ENCODE data around the gene PARP3. TPM values are rescaled to one million over a fixed set of nuclear protein-coding genes. Genes with fewer than 3 reads are reported as not detected.

The PARP3 gene
- total RNA-seq, 1 donor from 2014 or later: 4.8 TPM

GRCh38 chr3:51997935-51998596 lies 55.9 kb downstream of the PARP3 start:
- Histone ChIP-seq H3K4me3 (ENCODE audit: insufficient read depth, low read depth, low read length) (no peak overlapping the region), H3K9ac (ENCODE audit: low read length) (no peak overlapping the region), H3K4me2 (ENCODE audit: low read length) (no peak overlapping the region), H3K36me3 (ENCODE audit: insufficient read depth, low read length) (peaks cover 15% of the 10 kb centered on the region), H3K4me1 (ENCODE audit: insufficient read depth, low read length) (peaks cover 24% of the 10 kb centered on the region), H3K27me3 (ENCODE audit: insufficient read depth, low read length) (no peaks in the 10 kb centered on the region), H2AFZ (ENCODE audit: low read depth, low read length) (no peak overlapping the region), H3K9me3 (ENCODE audit: insufficient read depth, low read depth, low read length) (no peaks in the 10 kb centered on the region), H3K79me2 (ENCODE audit: insufficient read depth, low read length) (peaks cover 26% of the 10 kb centered on the region), H4K20me1 (ENCODE audit: insufficient read depth, low read length) (peaks cover 12% of the 10 kb centered on the region), H3K27ac (ENCODE audit: low read depth, low read length) (no peak overlapping the region)
- H3K27me3 Mint-ChIP-seq (ENCODE audit: low read depth, unreplicated experiment): peaks cover 4% of the 10 kb centered on the region
- TF ChIP-seq, protein P1, sequence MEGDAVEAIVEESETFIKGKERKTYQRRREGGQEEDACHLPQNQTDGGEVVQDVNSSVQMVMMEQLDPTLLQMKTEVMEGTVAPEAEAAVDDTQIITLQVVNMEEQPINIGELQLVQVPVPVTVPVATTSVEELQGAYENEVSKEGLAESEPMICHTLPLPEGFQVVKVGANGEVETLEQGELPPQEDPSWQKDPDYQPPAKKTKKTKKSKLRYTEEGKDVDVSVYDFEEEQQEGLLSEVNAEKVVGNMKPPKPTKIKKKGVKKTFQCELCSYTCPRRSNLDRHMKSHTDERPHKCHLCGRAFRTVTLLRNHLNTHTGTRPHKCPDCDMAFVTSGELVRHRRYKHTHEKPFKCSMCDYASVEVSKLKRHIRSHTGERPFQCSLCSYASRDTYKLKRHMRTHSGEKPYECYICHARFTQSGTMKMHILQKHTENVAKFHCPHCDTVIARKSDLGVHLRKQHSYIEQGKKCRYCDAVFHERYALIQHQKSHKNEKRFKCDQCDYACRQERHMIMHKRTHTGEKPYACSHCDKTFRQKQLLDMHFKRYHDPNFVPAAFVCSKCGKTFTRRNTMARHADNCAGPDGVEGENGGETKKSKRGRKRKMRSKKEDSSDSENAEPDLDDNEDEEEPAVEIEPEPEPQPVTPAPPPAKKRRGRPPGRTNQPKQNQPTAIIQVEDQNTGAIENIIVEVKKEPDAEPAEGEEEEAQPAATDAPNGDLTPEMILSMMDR (IDR thresholded peaks at IDR 0.05; ENCODE audit: insufficient read depth, low read depth, low read length): no peak
- no peak for TF ChIP-seq EZH2 (IDR thresholded peaks at IDR 0.05; ENCODE audit: insufficient read depth, low read length)
- no peak overlapping the region for H3K4me3 Mint-ChIP-seq (ENCODE audit: unreplicated experiment)
- DNase-seq (ENCODE audit: low read depth) (no peak), FAIRE-seq (no peak)
- no peak overlapping the region for H3K27ac Mint-ChIP-seq (ENCODE audit: unreplicated experiment)
- H3K4me1 Mint-ChIP-seq (ENCODE audit: low read depth, unreplicated experiment): peaks cover 14% of the 10 kb centered on the region
- H3K9me3 Mint-ChIP-seq (ENCODE audit: unreplicated experiment): no peaks in the 10 kb centered on the region
- H3K36me3 Mint-ChIP-seq (ENCODE audit: low read depth, unreplicated experiment): peaks cover 14% of the 10 kb centered on the region

Other genes with a start within 250 kb of the PARP3 start
- 0.12 and 0.25 TPM in 2 replicates for gene GRM2, start 235.3 kb upstream of the PARP3 start, total RNA-seq
- not detected in 2 replicates for gene IQCF6, start 163.1 kb upstream of the PARP3 start, total RNA-seq
- gene IQCF2, start 80.7 kb upstream of the PARP3 start, total RNA-seq: not detected in 2 replicates
- gene IQCF5, start 66.8 kb upstream of the PARP3 start, total RNA-seq: not detected in 2 replicates
- gene IQCF1, start 39.0 kb upstream of the PARP3 start, total RNA-seq: not detected in 2 replicates
- 22.9 and 25.5 TPM in 2 replicates for gene RRP9, start 459 bp upstream of the PARP3 start, total RNA-seq
- gene GPR62, start 13.0 kb downstream of the PARP3 start, total RNA-seq: not detected in 2 replicates
- gene PCBP4, start 25.1 kb downstream of the PARP3 start, total RNA-seq: 95.4 and 102 TPM in 2 replicates
- 10.3 and 12.3 TPM in 2 replicates for gene ABHD14B, start 31.7 kb downstream of the PARP3 start, total RNA-seq
- gene ABHD14A, start 32.7 kb downstream of the PARP3 start, total RNA-seq: 10.9 and 11.8 TPM in 2 replicates
- 16.4 and 21.1 TPM in 2 replicates for gene ACY1, start 41.2 kb downstream of the PARP3 start, total RNA-seq
- gene RPL29, start 53.5 kb downstream of the PARP3 start, total RNA-seq: 768 and 872 TPM in 2 replicates
- 24.2 and 24.9 TPM in 2 replicates for gene DUSP7, start 114.2 kb downstream of the PARP3 start, total RNA-seq
- gene POC1A, start 212.1 kb downstream of the PARP3 start, total RNA-seq: 3.1 and 3.7 TPM in 2 replicates

Data from astrocyte (in vitro differentiated cells and primary cell).